ENCODE measurements around the gene GRIK2.

- TF ChIP-seq, protein P1, sequence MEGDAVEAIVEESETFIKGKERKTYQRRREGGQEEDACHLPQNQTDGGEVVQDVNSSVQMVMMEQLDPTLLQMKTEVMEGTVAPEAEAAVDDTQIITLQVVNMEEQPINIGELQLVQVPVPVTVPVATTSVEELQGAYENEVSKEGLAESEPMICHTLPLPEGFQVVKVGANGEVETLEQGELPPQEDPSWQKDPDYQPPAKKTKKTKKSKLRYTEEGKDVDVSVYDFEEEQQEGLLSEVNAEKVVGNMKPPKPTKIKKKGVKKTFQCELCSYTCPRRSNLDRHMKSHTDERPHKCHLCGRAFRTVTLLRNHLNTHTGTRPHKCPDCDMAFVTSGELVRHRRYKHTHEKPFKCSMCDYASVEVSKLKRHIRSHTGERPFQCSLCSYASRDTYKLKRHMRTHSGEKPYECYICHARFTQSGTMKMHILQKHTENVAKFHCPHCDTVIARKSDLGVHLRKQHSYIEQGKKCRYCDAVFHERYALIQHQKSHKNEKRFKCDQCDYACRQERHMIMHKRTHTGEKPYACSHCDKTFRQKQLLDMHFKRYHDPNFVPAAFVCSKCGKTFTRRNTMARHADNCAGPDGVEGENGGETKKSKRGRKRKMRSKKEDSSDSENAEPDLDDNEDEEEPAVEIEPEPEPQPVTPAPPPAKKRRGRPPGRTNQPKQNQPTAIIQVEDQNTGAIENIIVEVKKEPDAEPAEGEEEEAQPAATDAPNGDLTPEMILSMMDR (IDR thresholded peaks at IDR 0.05), result no peak
- TF ChIP-seq EP300 (IDR thresholded peaks at IDR 0.05), result no peak
Measured at GRCh38 chr6:101940391-101940790, 546.9 kb downstream of the GRIK2 start.

Data from tibial nerve (tissue), 4 donors.